OCI-LY7 (cell line): ENCODE results near the gene ZNF79. TPM values are rescaled to one million over a fixed set of nuclear protein-coding genes. Genes with fewer than 3 reads are reported as not detected.
A peak's percentile ranks its signal among the peaks of the same experiment; 100 is the strongest.

ENCODE experiments used
- BruUV-seq: library from RNA; stranded (reverse); fragments of 400-500 nt; replicated peaks from 2 replicates; lab custom pipeline; 2021; lab: Mats Ljungman, UMichigan
- CTCF ChIA-PET: fragments of 300-600 bp; sonication (Branson Sonifier 250); formaldehyde crosslinking; loops from one replicate; lab custom pipeline; 2022; ENCODE audit warnings: antibody characterized with exemption; ENCODE audit not compliant: unreplicated experiment; lab: Charles Lee
- POLR2A ChIA-PET: fragments of 300-600 bp; sonication (Branson Sonifier 250); formaldehyde crosslinking; loops from one replicate; lab custom pipeline; 2022; ENCODE audit warnings: antibody characterized with exemption; lab: Charles Lee
- DNase-seq: peaks from one replicate; pipeline ENCODE4 v3.0.0-alpha.2; 2015; ENCODE audit warnings: low spot score
- H2AFZ ChIP-seq: fragments of 200-600 bp; sonication (generic), shearing (Covaris generic); 2 replicates; pipeline ENCODE4 v1.6.1; 2014; ENCODE audit warnings: mild to moderate bottlenecking, antibody characterized with exemption, low read length, moderate library complexity
- H3K27ac ChIP-seq: fragments of 200-600 bp; sonication (generic); 2 replicates; pipeline ENCODE4 v1.5.1; 2014; ENCODE audit warnings: mixed run types, low read depth, mild to moderate bottlenecking, moderate library complexity, low read length, inconsistent platforms; ENCODE audit not compliant: poor library complexity, severe bottlenecking
- H3K36me3 ChIP-seq: fragments of 200-600 bp; sonication (generic); 2 replicates; pipeline ENCODE4 v1.6.1; 2014; ENCODE audit warnings: mild to moderate bottlenecking, antibody characterized with exemption, low read length, moderate library complexity, mixed read lengths; ENCODE audit not compliant: insufficient read depth
- H3K4me1 ChIP-seq: fragments of 200-600 bp; sonication (generic); 2 replicates; pipeline ENCODE4 v1.5.1; 2014; ENCODE audit warnings: mild to moderate bottlenecking, low read length; ENCODE audit not compliant: insufficient read depth, poor library complexity, severe bottlenecking
- H3K4me2 ChIP-seq: fragments of 200-600 bp; sonication (generic); 2 replicates; pipeline ENCODE4 v1.6.1; 2014; ENCODE audit warnings: mild to moderate bottlenecking, low read length
- H3K4me3 ChIP-seq: fragments of 200-600 bp; sonication (generic); 2 replicates; pipeline ENCODE4 v1.5.1; 2014; ENCODE audit warnings: mild to moderate bottlenecking, low read depth, low read length; ENCODE audit not compliant: poor library complexity, severe bottlenecking
- H3K79me2 ChIP-seq: fragments of 200-600 bp; sonication (generic); 2 replicates; pipeline ENCODE4 v1.6.1; 2016; ENCODE audit warnings: low read depth, mild to moderate bottlenecking, low read length, moderate library complexity, mixed read lengths; ENCODE audit not compliant: insufficient read depth
- H3K9me2 ChIP-seq: fragments of 200-600 bp; sonication (generic); 2 replicates; pipeline ENCODE4 v1.6.1; 2016; ENCODE audit warnings: mild to moderate bottlenecking, low read length, mixed read lengths; ENCODE audit not compliant: insufficient read depth
- H3K9me3 ChIP-seq: fragments of 200-600 bp; sonication (generic); 2 replicates; pipeline ENCODE4 v1.6.1; 2014; ENCODE audit warnings: mild to moderate bottlenecking, mixed run types, low read length, mixed read lengths
- H4K20me1 ChIP-seq: fragments of 200-600 bp; sonication (generic); 2 replicates; pipeline ENCODE4 v1.6.1; 2014; ENCODE audit warnings: mild to moderate bottlenecking, antibody characterized with exemption, low read length, moderate library complexity, mixed read lengths; ENCODE audit not compliant: insufficient read depth
- CTCF ChIP-seq: fragments of 200-600 bp; sonication (generic); conservative IDR thresholded peaks from 2 replicates; pipeline ENCODE4 v1.5.1; 2014; ENCODE audit warnings: mild to moderate bottlenecking, antibody characterized with exemption, low read length, moderate library complexity, mixed read lengths
- EZH2phosphoT487 ChIP-seq: fragments of 200-600 bp; sonication (generic); IDR thresholded peaks from 2 replicates; pipeline ENCODE4 v1.6.1; 2018; ENCODE audit warnings: low read depth, borderline replicate concordance, mild to moderate bottlenecking, mixed run types, antibody characterized with exemption, low read length, moderate library complexity, mixed read lengths
- intact Hi-C: fragments of 100-400 bp; cut with micrococcal nuclease; formaldehyde crosslinking; loops from one replicate; pipeline ENCODE4 v1.10.0; 2022; ENCODE audit not compliant: unreplicated experiment
- total RNA-seq, 2 experiments: library from RNA; depleted of rRNA in 1 of 2; stranded (reverse); fragments of >200 nt in 1 of 2; shearing (Covaris generic) in 1 of 2; gene quantifications; 2 replicates each; pipeline ENCODE4 v1.2.3, GENCODE V29; 2014 to 2022

The ZNF79 gene
- total RNA-seq, 2 experiments from 2014 or later = 9.4 to 14.9 TPM

- Histone ChIP-seq H3K9me3 (no peaks in the 10 kb centered on the region), H3K4me2 (peak overlapping the region; percentile 99), H3K79me2 (peaks cover 42% of the 10 kb centered on the region), H2AFZ (no peak overlapping the region), H3K36me3 (peaks cover 61% of the 10 kb centered on the region), H3K4me3 (peak overlapping the region; percentile 99), H3K4me1 (peaks cover 32% of the 10 kb centered on the region), H3K27ac (peak overlapping the region; percentile 92), H4K20me1 (peaks cover 36% of the 10 kb centered on the region), H3K9me2 (no peaks in the 10 kb centered on the region)
- no TSS peak for BruUV-seq
- POLR2A ChIA-PET = interaction anchor here (0.6 to 3.1 kb wide), 7 partner anchors 27 to 999 kb away, joined by 3 to 9 read pairs (median 3); partner anchors contain the start of genes SH2D3C, SLC2A8 and ZBTB43
- TF ChIP-seq CTCF = no peak
- TF ChIP-seq EZH2phosphoT487 = no peak
- CTCF ChIA-PET = no interaction called here
- DNase-seq = peak; percentile 39
- intact Hi-C loops = no loop called here
Observed at GRCh38 chr9:127450243-127450760, 26.1 kb downstream of the ZNF79 start.

GRCh38 chr9:127450830-127451607, 26.8 kb downstream of the ZNF79 start, which contains the start of the genes LRSAM1 and RPL12:
Gene LRSAM1, plus strand, starts transcription at chr9:127451510. Its CDS starts 3,018 bp downstream, at chr9:127454528.
Gene RPL12, minus strand, starts transcription at chr9:127451406. Its CDS starts 89 bp downstream, at chr9:127451317.
- Histone ChIP-seq H3K4me1 (peaks cover 39% of the 10 kb centered on the region), H4K20me1 (peaks cover 36% of the 10 kb centered on the region), H3K9me3 (no peaks in the 10 kb centered on the region), H3K79me2 (peaks cover 42% of the 10 kb centered on the region), H3K9me2 (no peaks in the 10 kb centered on the region), H3K27ac (peak within 1 kb of the TSS; percentile 92), H3K4me3 (peak within 1 kb of the TSS; percentile 99), H2AFZ (peak within 1 kb of the TSS; percentile 64; the same call in 1 of the 2 replicates), H3K36me3 (peaks cover 61% of the 10 kb centered on the region), H3K4me2 (peak within 1 kb of the TSS; percentile 99)
- ChIA-PET POLR2A (interaction anchor here (0.6 to 3.1 kb wide), 6 partner anchors 27 to 647 kb away, joined by 3 to 9 read pairs (median 3); partner anchors contain the start of genes SH2D3C, SLC2A8 and ZBTB43), CTCF (no interaction called here)
- no peak for TF ChIP-seq EZH2phosphoT487
- TF ChIP-seq CTCF = 0 out of 2 replicates have a peak, but pooled peaks have one; percentile 22
- no TSS peak for BruUV-seq
- intact Hi-C loops = loop anchor here (1.0 kb wide), 1 partner anchor 27 kb away; the partner anchor contains the start of gene ZNF79
- DNase-seq = peak; percentile 96
